ENCODE data around the gene PDE10A.

Gene PDE10A

GRCh38 chr6:165325609-165326008, 337.4 kb downstream of the PDE10A start:
- DNase-seq: no peak

- no peak for DNase-seq
These were observed 341.4 kb downstream of the PDE10A start for GRCh38 chr6:165321555-165322145.

GRCh38 chr6:165321150-165321549, 341.9 kb downstream of the PDE10A start:
- no peak for DNase-seq

GRCh38 chr6:165317723-165318122, 345.3 kb downstream of the PDE10A start:
- DNase-seq: no peak

DNA sequence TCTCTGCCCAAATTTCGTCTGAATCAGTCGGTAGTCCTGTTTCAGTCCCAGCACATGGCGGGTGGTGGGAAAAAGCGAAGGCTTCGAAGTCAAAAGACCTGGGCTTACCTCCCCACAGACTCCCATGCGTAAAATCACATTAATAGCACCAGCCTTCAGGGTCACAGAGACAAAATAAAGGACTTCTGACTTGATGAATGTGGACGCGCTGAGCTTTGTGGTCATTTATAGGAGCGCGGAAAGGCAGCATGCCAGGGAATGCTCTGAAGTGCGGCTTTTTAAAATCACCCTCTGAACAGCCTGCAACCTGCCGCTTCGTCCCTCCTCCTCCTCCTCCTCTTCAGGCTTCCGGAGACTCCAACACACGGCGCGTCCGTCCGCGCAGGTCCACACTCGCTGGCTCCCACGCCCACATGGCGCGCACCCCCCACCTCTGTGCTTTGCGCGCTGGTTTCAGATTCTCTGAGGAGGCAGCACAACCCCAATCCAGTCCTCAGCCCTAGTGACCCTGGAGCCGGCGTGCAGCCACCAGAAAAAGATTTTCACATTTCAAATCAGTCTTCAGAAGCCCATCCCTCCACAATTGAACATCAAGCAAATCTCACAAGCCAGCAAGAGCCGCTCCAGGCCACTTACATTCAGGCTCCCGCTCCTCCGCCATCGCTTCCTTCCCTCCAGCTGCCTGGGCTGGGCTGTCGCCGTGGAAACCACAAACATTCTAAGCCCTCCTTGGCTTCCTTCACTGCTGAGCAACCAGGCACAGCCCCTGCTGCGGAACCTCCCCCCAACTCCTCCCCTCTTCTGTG, 353.9 kb downstream of the PDE10A start, which contains the start of gene C6orf118:
TSS of gene C6orf118 (minus strand) at position 680 of the 806 bp plus-strand sequence. CDS start at position 661, 19 bp downstream.
- no peak for DNase-seq

- DNase-seq: no peak
These were observed 356.1 kb downstream of the PDE10A start for GRCh38 chr6:165306955-165307354.

- no peak for DNase-seq
These were observed 361.4 kb downstream of the PDE10A start for GRCh38 chr6:165301372-165302246.

DNA sequence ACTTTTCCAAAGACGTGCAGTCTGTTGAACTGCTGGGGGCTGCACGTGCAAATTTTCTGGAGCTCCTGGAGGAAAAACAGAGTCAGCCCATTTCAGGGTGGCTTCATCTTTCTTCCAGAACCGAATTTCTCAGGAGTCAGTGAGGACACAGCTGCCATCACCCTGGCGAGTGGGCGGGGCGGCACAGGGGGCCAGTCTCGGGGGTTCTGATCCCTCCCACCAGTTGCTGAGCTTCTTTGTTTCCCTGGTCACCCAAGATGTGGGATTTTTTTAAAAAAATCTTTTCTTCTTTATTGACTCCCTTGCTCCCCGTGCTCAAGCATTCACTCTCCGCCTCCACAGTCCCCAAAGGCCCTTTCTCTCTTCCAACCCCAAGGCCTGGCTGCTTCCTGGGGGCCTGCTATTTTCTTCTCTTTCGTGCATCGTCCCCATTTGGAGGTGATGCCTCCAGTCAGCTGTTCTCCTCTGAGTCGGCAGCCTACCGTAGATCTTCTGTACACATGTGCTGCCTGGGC, 362.6 kb downstream of the PDE10A start:
- DNase-seq: no peak

- DNase-seq: no peak
These were observed 364.2 kb downstream of the PDE10A start for GRCh38 chr6:165298875-165299274.

- DNase-seq: no peak
These were observed 364.6 kb downstream of the PDE10A start for GRCh38 chr6:165298402-165298801.

GRCh38 chr6:165292657-165293056, 370.4 kb downstream of the PDE10A start:
- no peak for DNase-seq

Data from NCI-H1694 (cell line).